Keratinocyte (primary cell): ENCODE results near the gene TUBB6. TPM values are rescaled to one million over a fixed set of nuclear protein-coding genes. Genes with fewer than 3 reads are reported as not detected.
A peak's percentile ranks its signal among the peaks of the same experiment; 100 is the strongest.

Experiments used
- DNase-seq: peaks from one replicate; pipeline ENCODE4 v3.0.0-alpha.2; 2011; ENCODE audit warnings: low read depth, missing footprints, low spot score
- FAIRE-seq: peaks from 2 replicates; lab custom pipeline; 2011; peaks lifted over from hg19 to GRCh38; lab: Jason Lieb, UNC
- H2AFZ ChIP-seq: 2 replicates; pipeline ENCODE4 v1.6.0; 2012; ENCODE audit warnings: low read length, control low read depth, inconsistent platforms; ENCODE audit not compliant: control insufficient read depth
- H3K27ac ChIP-seq: 2 replicates; pipeline ENCODE4 v1.5.1; 2011; ENCODE audit warnings: low read length; ENCODE audit not compliant: control insufficient read depth, insufficient read depth
- H3K27me3 ChIP-seq: 3 replicates; pipeline ENCODE4 v1.6.0; 2011; ENCODE audit warnings: low read length; ENCODE audit not compliant: control insufficient read depth, insufficient read depth; ENCODE audit errors: extremely low read depth
- H3K36me3 ChIP-seq, 2 experiments: 2 replicates in 1 of 2; 3 replicates in 1 of 2; pipeline ENCODE4 v1.5.1; 2011; ENCODE audit warnings: low read length in 2 of 2, mild to moderate bottlenecking in 1 of 2; ENCODE audit not compliant: control insufficient read depth in 2 of 2, insufficient read depth in 2 of 2; ENCODE audit errors: extremely low read depth in 1 of 2
- H3K4me1 ChIP-seq: 3 replicates; pipeline ENCODE4 v1.5.1; 2011; ENCODE audit warnings: low read length; ENCODE audit not compliant: control insufficient read depth, insufficient read depth; ENCODE audit errors: extremely low read depth
- H3K4me2 ChIP-seq: 3 replicates; pipeline ENCODE4 v1.6.0; 2011; ENCODE audit warnings: low read depth, low read length; ENCODE audit not compliant: control insufficient read depth, insufficient read depth; ENCODE audit errors: extremely low read depth
- H3K4me3 ChIP-seq, 3 experiments: fragments of 200-600 bp in 1 of 3; sonication (generic) in 1 of 3; 2 replicates in 2 of 3; 3 replicates in 1 of 3; pipeline ENCODE4 v1.5.1; 2011 to 2016; ENCODE audit warnings: low read length in 3 of 3, mild to moderate bottlenecking in 3 of 3, control low read depth in 2 of 3, inconsistent platforms in 1 of 3, low read depth in 1 of 3, mixed read lengths in 1 of 3, mixed run types in 1 of 3, moderate library complexity in 1 of 3; ENCODE audit not compliant: control insufficient read depth in 2 of 3, insufficient read depth in 2 of 3; ENCODE audit errors: extremely low read depth in 1 of 3
- H3K79me2 ChIP-seq: 2 replicates; pipeline ENCODE4 v1.6.0; 2012; ENCODE audit warnings: low read length; ENCODE audit not compliant: control insufficient read depth, insufficient read depth
- H3K9ac ChIP-seq: 3 replicates; pipeline ENCODE4 v1.6.0; 2011; ENCODE audit warnings: low read length; ENCODE audit not compliant: control insufficient read depth, insufficient read depth; ENCODE audit errors: extremely low read depth
- H3K9me1 ChIP-seq: 3 replicates; pipeline ENCODE4 v1.6.0; 2011; ENCODE audit warnings: low read length; ENCODE audit not compliant: control insufficient read depth, insufficient read depth; ENCODE audit errors: extremely low read depth
- H3K9me3 ChIP-seq: 2 replicates; pipeline ENCODE4 v1.5.1; 2012; ENCODE audit warnings: low read depth, low read length; ENCODE audit not compliant: control insufficient read depth
- H4K20me1 ChIP-seq: 3 replicates; pipeline ENCODE4 v1.6.0; 2011; ENCODE audit warnings: low read length; ENCODE audit not compliant: control insufficient read depth, insufficient read depth; ENCODE audit errors: extremely low read depth
- EZH2 ChIP-seq: IDR thresholded peaks from one replicate; pipeline ENCODE4 v1.6.1; 2012; ENCODE audit warnings: inconsistent platforms, mild to moderate bottlenecking, low read length, moderate library complexity
- dilution Hi-C: fragments of 300-500 bp; cut with MboI; formaldehyde crosslinking; loops from one replicate; pipeline ENCODE4 v1.7.0; 2020; ENCODE audit warnings: low sequenced_read_pairs; ENCODE audit not compliant: extremely low pct_ligation_motif_present
- polyA plus RNA-seq, 5 experiments: library from polyadenylated mRNA; depleted of rRNA in 3 of 5; stranded (reverse) in 3 of 5; stranded (forward) in 1 of 5; unstranded in 1 of 5; fragments of >200 nt; gene quantifications; 1 replicate in 1 of 5; 2 replicates in 3 of 5; 3 replicates in 1 of 5; pipeline versions ENCODE4 v1.2.1 to v1.2.3, GENCODE V29; 2011 to 2012; ENCODE audit warnings: missing spikeins in 2 of 5, low read depth in 1 of 5, low replicate concordance in 1 of 5
- TF ChIP-seq, protein P1 (sequence below), 3 experiments: IDR thresholded peaks in 1 of 3; conservative IDR thresholded peaks in 1 of 3; optimal IDR thresholded peaks in 1 of 3; 2 replicates in 2 of 3; 3 replicates in 1 of 3; pipeline versions ENCODE3 to v1.5.1; 2011; ENCODE audit warnings: low read length in 3 of 3, mild to moderate bottlenecking in 3 of 3, moderate library complexity in 2 of 3, control low read depth in 1 of 3, inconsistent platforms in 1 of 3; ENCODE audit not compliant: insufficient read depth in 2 of 3; ENCODE audit errors: extremely low read depth in 1 of 3

TUBB6 gene
- polyA plus RNA-seq, 1 donor (not counting 4 experiments of a cell fraction or from before 2014, with no cell fraction given) = 479 TPM

- Histone ChIP-seq H3K9me3 (no peaks in the 10 kb centered on the region), H2AFZ (no peak overlapping the region), H3K4me1 (peaks cover 31% of the 10 kb centered on the region), H3K9me1 (no peaks in the 10 kb centered on the region), H3K36me3 (no peaks in the 10 kb centered on the region), H3K9ac (peak overlapping the region; percentile 96), H3K4me2 (peak overlapping the region; percentile 99), H3K27ac (peak overlapping the region; percentile 98), H3K27me3 (no peaks in the 10 kb centered on the region), H3K4me3 (peak overlapping the region; percentile 39 to 62 (median 59)), H3K79me2 (no peaks in the 10 kb centered on the region), H4K20me1 (no peaks in the 10 kb centered on the region)
- dilution Hi-C loops = no loop called here
- no peak for FAIRE-seq
- TF ChIP-seq, protein P1, sequence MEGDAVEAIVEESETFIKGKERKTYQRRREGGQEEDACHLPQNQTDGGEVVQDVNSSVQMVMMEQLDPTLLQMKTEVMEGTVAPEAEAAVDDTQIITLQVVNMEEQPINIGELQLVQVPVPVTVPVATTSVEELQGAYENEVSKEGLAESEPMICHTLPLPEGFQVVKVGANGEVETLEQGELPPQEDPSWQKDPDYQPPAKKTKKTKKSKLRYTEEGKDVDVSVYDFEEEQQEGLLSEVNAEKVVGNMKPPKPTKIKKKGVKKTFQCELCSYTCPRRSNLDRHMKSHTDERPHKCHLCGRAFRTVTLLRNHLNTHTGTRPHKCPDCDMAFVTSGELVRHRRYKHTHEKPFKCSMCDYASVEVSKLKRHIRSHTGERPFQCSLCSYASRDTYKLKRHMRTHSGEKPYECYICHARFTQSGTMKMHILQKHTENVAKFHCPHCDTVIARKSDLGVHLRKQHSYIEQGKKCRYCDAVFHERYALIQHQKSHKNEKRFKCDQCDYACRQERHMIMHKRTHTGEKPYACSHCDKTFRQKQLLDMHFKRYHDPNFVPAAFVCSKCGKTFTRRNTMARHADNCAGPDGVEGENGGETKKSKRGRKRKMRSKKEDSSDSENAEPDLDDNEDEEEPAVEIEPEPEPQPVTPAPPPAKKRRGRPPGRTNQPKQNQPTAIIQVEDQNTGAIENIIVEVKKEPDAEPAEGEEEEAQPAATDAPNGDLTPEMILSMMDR (optimal IDR thresholded peaks at IDR 0.05 in 1 of 3, IDR thresholded peaks at IDR 0.05 in 1 of 3, conservative IDR thresholded peaks at IDR 0.05 in 1 of 3; ENCODE audit: extremely low read depth in 1 of 3, insufficient read depth in 2 of 3, low read length in 3 of 3) = no peak
- no peak for TF ChIP-seq EZH2
- DNase-seq = no peak
Measured at GRCh38 chr18:12287131-12287681, 20.8 kb upstream of the TUBB6 start.

DNA sequence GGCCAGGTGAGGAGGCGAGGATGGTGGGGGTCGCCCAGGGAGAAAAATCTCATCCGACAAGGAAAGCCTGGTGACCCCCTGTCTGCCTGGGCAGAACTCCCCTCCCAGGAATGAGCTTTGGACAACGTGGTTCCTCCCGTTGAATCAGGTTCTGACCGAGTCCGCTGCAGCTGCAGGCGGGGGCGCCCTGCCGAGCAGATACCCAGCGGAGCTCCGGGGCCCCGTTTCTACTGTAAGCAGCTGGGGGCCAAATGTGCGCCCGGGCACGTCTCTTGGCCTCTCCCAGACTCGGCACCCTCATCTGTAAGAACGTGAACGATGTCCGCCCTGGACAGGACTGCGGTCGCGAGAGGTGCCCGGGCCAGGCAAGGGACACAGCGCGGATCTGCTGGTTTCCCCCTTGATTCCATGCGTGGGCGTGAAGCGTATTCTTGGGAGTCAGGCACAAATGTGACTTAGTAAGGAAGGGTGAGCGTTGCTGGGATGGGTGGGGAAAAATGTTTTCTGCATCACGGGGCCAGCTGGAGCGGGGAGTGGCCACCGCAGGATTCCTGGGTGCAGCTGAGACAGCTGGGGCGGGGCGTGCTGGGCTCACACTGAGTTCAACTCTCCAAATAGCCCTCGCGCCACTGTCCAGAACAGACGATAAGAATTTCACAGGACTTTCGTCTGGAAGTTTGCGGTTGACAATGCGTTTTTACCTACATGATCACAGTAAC, 20.2 kb upstream of the TUBB6 start:
- H3K79me2 ChIP-seq = no peaks in the 10 kb centered on the region
- peak overlapping the region; percentile 66 for H2AFZ ChIP-seq
- H3K4me3 ChIP-seq = peak overlapping the region; percentile 39 to 75 (median 62)
- H3K4me2 ChIP-seq = peak overlapping the region; percentile 99
- H3K9me1 ChIP-seq = no peaks in the 10 kb centered on the region
- H4K20me1 ChIP-seq = no peaks in the 10 kb centered on the region
- no peaks in the 10 kb centered on the region for H3K9me3 ChIP-seq
- peaks cover 25% of the 10 kb centered on the region for H3K4me1 ChIP-seq
- H3K27me3 ChIP-seq = no peaks in the 10 kb centered on the region
- H3K36me3 ChIP-seq = no peaks in the 10 kb centered on the region
- peak overlapping the region; percentile 98 for H3K27ac ChIP-seq
- DNase-seq = peak; percentile 90
- FAIRE-seq = peak; percentile 95
- TF ChIP-seq, protein P1 (optimal IDR thresholded peaks at IDR 0.05 in 1 of 3, IDR thresholded peaks at IDR 0.05 in 1 of 3, conservative IDR thresholded peaks at IDR 0.05 in 1 of 3; ENCODE audit: extremely low read depth in 1 of 3, insufficient read depth in 2 of 3, low read length in 3 of 3) = peak in 1 of 3 experiments; percentile 35
- no peak for TF ChIP-seq EZH2
- peak overlapping the region; percentile 96 for H3K9ac ChIP-seq
- dilution Hi-C loops = no loop called here
